Effector memory CD4-positive, alpha-beta T cell (primary cell): ENCODE results near the gene TIAM1.
A peak's percentile ranks its signal among the peaks of the same experiment; 100 is the strongest.

Experiments used
- DNase-seq, 3 donors: peaks; one replicate each; pipeline ENCODE4 v3.0.0-alpha.2; 2020
- H3K27ac ChIP-seq: 2 replicates; pipeline ENCODE4 v1.7.0; 2013; ENCODE audit warnings: mild to moderate bottlenecking, low read length, moderate library complexity; ENCODE audit not compliant: insufficient read depth, poor library complexity, severe bottlenecking
- H3K27me3 ChIP-seq: replicated peaks from 2 replicates; pipeline ENCODE4 v1.7.0; 2013; ENCODE audit warnings: mild to moderate bottlenecking, low read length; ENCODE audit not compliant: insufficient read depth, control insufficient read depth, poor library complexity, severe bottlenecking
- H3K36me3 ChIP-seq: 2 replicates; pipeline ENCODE4 v1.7.0; 2013; ENCODE audit warnings: mild to moderate bottlenecking, low read length, moderate library complexity; ENCODE audit not compliant: control insufficient read depth, insufficient read depth
- H3K4me1 ChIP-seq: 2 replicates; pipeline ENCODE4 v1.7.0; 2013; ENCODE audit warnings: low read length, mild to moderate bottlenecking; ENCODE audit not compliant: control insufficient read depth, insufficient read depth, poor library complexity, severe bottlenecking
- H3K4me3 ChIP-seq: 2 replicates; pipeline ENCODE4 v1.7.0; 2013; ENCODE audit warnings: low read length, low read depth, mild to moderate bottlenecking; ENCODE audit not compliant: insufficient read depth, poor library complexity, severe bottlenecking
- H3K9me3 ChIP-seq: 2 replicates; pipeline ENCODE4 v1.7.0; 2013; ENCODE audit warnings: mild to moderate bottlenecking, low read length, moderate library complexity; ENCODE audit not compliant: control insufficient read depth

TIAM1 gene

DNA sequence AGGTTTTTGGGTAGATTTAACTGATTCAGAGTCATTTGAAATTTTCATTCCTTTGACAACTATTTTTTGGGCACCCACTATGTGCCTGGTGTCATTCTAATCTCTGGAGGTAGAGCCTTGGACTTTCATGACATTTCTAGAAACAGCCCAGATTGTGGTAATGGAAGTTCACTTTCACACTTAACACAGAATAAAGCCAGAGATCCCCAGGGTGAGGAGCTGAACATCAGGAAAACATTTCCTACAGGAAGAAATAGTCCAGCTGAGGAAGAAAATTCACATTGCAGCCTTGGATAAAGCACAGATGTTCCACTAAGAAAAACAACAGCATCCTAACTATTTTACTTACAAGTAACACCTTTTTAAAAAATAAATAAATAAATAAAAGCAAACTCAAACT, 203.4 kb downstream of the TIAM1 start:
- no peak for DNase-seq
- H3K4me3 ChIP-seq = no peak overlapping the region
- H3K36me3 ChIP-seq = peaks cover 25% of the 10 kb centered on the region
- no peaks in the 10 kb centered on the region for H3K4me1 ChIP-seq
- H3K9me3 ChIP-seq = no peaks in the 10 kb centered on the region
- H3K27me3 ChIP-seq = no peaks in the 10 kb centered on the region
- no peak overlapping the region for H3K27ac ChIP-seq

DNA sequence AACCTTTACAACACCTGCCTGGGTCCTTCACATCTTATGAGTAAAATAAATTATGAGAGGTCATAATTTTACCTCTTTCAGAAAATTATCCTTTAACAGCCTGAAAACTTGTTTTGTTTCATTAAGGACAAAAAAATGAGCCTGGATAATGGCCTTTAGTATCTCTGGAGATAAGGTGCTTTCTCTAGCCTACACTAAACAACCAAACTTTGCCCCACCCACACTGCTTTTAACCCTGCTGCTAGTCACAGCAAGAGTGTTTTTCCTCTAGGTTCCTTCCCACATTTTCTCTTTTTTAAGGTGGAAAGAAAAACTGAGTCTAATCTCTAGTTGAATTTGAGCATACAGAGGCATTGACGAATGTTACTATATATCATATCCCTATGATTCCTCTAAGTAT, 204.0 kb downstream of the TIAM1 start:
- H3K9me3 ChIP-seq = no peaks in the 10 kb centered on the region
- no peaks in the 10 kb centered on the region for H3K4me1 ChIP-seq
- H3K27me3 ChIP-seq = no peaks in the 10 kb centered on the region
- no peak for DNase-seq
- no peak overlapping the region for H3K27ac ChIP-seq
- H3K36me3 ChIP-seq = peaks cover 29% of the 10 kb centered on the region
- H3K4me3 ChIP-seq = no peak overlapping the region

DNA sequence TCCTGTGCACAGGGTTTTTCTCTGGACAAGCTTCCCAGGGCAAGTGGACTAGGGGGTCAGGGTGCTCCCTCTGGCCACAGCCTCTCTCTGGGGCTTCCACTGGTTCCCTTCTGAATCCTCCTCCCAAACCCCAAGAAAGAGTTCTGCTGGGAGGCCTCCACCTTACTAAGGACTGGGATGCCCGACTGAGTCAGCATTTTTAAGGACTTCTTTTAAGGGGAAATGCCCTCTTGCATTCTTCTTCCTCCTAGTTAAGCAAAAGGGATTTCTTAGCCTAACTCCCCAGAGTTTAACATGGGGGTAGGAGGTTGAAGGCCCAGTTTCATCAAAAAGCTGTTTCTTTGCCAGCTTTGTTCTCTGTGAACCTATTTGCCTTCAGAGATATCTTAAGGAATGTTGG, 206.1 kb downstream of the TIAM1 start:
- H3K4me3 ChIP-seq = no peak overlapping the region
- no peak for DNase-seq
- no peaks in the 10 kb centered on the region for H3K27me3 ChIP-seq
- H3K27ac ChIP-seq = no peak overlapping the region
- H3K4me1 ChIP-seq = peaks cover 8% of the 10 kb centered on the region
- no peaks in the 10 kb centered on the region for H3K9me3 ChIP-seq
- peaks cover 28% of the 10 kb centered on the region for H3K36me3 ChIP-seq

DNA sequence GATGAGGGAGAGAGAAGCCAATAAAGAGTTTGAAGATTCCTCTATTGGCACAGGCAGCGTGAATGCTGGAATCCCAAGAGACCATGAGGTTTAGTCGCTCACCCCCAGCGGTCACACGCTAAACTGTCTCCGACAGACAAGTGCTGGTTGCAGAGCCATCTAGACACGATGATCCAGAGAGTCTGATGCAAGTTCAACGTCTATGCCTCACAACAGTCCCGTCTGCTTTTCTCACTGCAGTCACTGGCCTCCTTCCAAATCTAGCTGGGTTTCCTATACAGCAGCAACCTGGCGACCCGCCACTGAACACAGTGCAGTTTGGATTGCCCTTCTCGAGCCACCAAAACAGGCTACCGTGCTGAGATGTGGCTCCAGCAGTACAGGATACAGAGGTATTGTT, 207.2 kb downstream of the TIAM1 start:
- DNase-seq = no peak
- no peaks in the 10 kb centered on the region for H3K27me3 ChIP-seq
- H3K36me3 ChIP-seq = peaks cover 26% of the 10 kb centered on the region
- no peak overlapping the region for H3K27ac ChIP-seq
- no peak overlapping the region for H3K4me3 ChIP-seq
- H3K9me3 ChIP-seq = no peaks in the 10 kb centered on the region
- peaks cover 16% of the 10 kb centered on the region for H3K4me1 ChIP-seq

DNA sequence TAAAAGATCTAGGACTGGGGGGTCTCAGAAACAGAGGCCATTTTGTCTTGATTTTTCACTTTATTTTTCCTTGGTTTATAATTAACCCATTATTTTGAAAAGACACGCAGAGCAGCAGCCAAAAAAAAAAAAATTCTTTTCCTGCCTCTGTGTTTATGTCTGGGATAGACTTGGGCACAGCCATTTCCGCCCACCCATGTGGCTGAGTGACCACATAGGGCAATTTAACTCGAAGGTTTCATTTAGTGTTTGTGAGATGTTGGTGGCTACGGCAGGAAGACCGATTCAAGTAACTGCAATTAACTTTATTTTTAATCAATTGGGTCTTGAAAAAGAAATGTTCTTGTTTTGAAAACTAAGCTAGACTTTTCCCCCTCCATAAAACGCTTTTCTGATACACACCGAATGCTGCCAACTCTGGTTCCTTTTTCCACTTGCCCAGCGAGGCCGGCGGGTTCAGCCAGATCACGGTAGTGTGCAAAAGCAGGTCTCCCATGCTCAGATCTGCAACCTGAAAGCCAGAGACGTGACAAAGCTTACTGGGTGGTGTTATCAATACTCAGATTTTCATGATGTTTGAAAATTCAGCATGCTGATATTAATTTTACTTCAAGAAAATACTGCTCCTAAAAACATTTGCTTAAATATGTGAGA, 208.4 kb downstream of the TIAM1 start:
- H3K36me3 ChIP-seq = peaks cover 15% of the 10 kb centered on the region

DNA sequence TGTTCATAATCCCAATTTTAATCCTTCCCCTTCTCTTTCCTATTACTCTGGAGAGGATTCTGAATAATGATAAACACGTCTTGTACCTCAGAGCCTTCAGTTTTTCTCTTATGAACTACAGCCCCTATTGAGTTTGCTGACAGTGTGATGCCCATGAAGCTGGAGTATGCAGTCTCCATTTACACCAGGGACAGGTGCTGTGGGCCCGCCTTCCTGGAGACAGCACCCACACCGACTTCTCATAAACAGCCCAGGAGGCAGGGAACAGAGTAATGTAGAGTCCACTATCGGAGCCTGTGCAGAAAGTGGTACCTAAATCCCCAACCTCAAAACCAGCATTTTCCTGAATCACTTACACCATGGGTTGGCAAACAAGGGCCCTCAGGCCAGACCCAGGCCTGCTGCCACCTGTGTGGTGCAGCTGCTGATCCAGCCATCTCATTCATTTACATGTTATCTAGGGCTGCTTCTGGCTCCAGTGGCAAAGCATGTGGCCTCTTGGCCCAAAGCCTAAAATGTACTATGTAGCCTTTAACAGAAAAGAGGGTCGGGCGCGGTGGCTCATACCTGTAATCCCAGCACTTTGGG, 210.7 kb downstream of the TIAM1 start:
- H3K27me3 ChIP-seq = no peaks in the 10 kb centered on the region
- H3K9me3 ChIP-seq = no peaks in the 10 kb centered on the region
- H3K36me3 ChIP-seq = peaks cover 32% of the 10 kb centered on the region
- peak overlapping the region; percentile 3 for H3K4me3 ChIP-seq
- DNase-seq = no peak
- peaks cover 22% of the 10 kb centered on the region for H3K4me1 ChIP-seq
- H3K27ac ChIP-seq = peak overlapping the region; percentile 51

More for the DNA sequence above, 208.4 kb downstream of the TIAM1 start:
- Histone ChIP-seq H3K27me3 (no peaks in the 10 kb centered on the region), H3K9me3 (no peaks in the 10 kb centered on the region), H3K4me3 (no peak overlapping the region), H3K27ac (no peak overlapping the region), H3K4me1 (peaks cover 22% of the 10 kb centered on the region)
- no peak for DNase-seq

DNA sequence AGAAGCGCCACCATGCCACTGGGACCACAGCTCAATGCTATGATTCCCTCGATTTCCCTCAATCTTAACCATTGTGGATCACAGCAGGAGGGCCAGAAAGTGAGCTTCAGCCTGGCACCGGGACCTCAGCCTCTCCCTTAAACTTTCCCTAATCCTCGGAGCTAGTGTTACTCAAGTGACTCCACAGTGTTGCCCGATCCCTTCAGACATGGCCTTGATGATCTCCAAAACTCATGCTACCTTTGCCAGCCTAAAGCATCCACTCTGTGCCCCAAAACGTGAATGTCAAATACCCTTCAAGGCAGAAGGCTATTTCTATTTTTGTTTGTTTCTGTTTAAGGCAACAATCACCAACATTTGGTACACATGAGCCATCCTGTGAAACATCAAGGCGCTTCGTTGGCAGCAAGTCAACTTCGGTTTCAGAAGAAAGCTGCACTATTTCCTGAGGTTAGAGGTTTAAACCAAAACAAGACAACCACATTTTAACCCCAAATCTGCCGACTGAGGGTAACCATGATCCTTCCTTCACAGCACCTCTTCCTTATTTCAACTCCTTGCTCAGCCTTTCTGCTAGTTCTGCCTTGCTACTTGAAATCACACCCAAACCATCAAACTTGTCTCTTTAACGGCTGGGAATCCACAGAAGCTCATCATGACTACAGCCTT, 211.4 kb downstream of the TIAM1 start:
- peaks cover 33% of the 10 kb centered on the region for H3K36me3 ChIP-seq
- H3K4me1 ChIP-seq = peaks cover 22% of the 10 kb centered on the region
- no peaks in the 10 kb centered on the region for H3K27me3 ChIP-seq
- H3K4me3 ChIP-seq = peak overlapping the region; percentile 21
- H3K9me3 ChIP-seq = no peaks in the 10 kb centered on the region
- peak overlapping the region; percentile 59 for H3K27ac ChIP-seq
- peak; percentile 28 to 58 (median 47) for DNase-seq

DNA sequence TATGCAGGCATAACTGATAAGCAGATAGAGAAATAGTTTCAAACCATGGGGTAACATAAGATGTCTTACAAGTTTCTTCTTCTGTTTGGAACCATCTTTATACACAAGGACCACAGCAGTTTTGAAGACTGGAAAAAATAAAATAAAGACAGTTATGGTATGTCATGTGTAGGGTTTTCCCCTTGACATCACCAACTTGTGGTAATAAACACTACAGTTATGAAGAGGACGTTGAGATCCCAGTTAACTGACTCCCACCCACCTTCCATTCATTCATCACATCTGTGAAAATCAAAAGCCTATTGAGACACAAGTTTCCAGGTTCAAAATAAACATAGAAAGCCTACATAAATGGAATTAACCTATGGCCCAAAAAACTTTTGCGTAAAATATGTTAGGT, 213.2 kb downstream of the TIAM1 start:
- Histone ChIP-seq H3K4me1 (peaks cover 22% of the 10 kb centered on the region), H3K9me3 (no peaks in the 10 kb centered on the region), H3K36me3 (peaks cover 44% of the 10 kb centered on the region), H3K4me3 (no peak overlapping the region), H3K27ac (no peak overlapping the region), H3K27me3 (no peaks in the 10 kb centered on the region)
- no peak for DNase-seq

DNA sequence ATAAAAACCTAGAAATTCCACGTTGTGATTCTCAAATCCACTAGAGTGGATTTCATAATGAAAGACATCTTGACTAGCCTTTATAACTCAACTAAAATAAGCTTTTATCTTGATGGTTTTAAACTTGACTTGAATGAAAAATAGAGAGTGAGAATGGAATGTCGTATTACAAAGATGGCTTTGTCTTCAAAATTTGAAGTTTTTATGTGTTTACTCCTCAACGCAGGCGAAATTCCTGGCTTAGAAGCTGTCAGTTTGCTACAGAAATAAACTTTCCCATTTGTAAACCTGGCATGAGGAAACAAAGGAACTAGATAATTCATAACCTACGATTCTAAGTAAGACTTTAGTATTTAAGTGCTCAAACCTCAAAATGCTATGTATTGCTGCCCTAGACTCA, 215.8 kb downstream of the TIAM1 start:
- H3K36me3 ChIP-seq = peaks cover 51% of the 10 kb centered on the region
- peaks cover 17% of the 10 kb centered on the region for H3K4me1 ChIP-seq
- H3K9me3 ChIP-seq = no peaks in the 10 kb centered on the region
- DNase-seq = no peak
- no peaks in the 10 kb centered on the region for H3K27me3 ChIP-seq
- no peak overlapping the region for H3K27ac ChIP-seq
- no peak overlapping the region for H3K4me3 ChIP-seq

DNA sequence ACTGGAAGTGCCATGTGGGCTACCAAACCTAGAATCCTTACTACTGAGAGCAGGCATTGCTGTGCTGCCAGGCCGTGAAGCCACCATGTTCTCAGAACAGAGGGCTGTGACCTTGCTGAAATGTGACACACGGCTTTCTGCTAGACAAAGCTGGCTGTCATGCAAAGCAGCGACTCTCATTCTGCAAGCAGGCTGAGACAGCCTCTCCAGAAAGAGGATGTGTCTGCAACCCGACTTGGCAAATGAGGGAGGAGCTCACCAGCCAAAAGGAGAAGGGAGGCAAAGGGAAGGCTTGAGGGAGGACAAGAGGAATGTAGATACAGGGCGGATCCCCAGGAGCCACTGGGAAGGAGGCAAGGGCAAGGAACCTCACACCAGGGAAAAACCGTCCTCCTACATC, 220.1 kb downstream of the TIAM1 start:
- Histone ChIP-seq H3K36me3 (peaks cover 69% of the 10 kb centered on the region), H3K27ac (no peak overlapping the region)

More for the DNA sequence above, 220.1 kb downstream of the TIAM1 start:
- DNase-seq = no peak
- Histone ChIP-seq H3K4me1 (no peaks in the 10 kb centered on the region), H3K4me3 (no peak overlapping the region), H3K9me3 (no peaks in the 10 kb centered on the region), H3K27me3 (no peaks in the 10 kb centered on the region)
